Activated B cell treated with CpG ODN at 0.5 μM for 24 hours (primary cell): ENCODE measurements around the gene SEPHS2. TPM values are rescaled to one million over a fixed set of nuclear protein-coding genes. Genes with fewer than 3 reads are reported as not detected.
A peak's percentile ranks its signal among the peaks of the same experiment; 100 is the strongest.
"Not testable (repeated sequence)": the region's sequence is repeated elsewhere in the genome, so short reads cannot be mapped to it uniquely, and the experiment has no call there.

Source experiments
- ATAC-seq: fragments of 200-7000 bp; cut with Tn5 transposase; one replicate; pipeline ENCODE4 v1.10.0; 2021; ENCODE audit warnings: low read depth, mild to moderate bottlenecking, moderate library complexity
- CTCF ChIA-PET: fragments of 350-600 bp; sonication (Branson Sonifier 250); formaldehyde crosslinking; loops from one replicate; lab custom pipeline; 2021; ENCODE audit warnings: antibody characterized with exemption; lab: Charles Lee
- POLR2A ChIA-PET: fragments of 350-600 bp; sonication (Branson Sonifier 250); formaldehyde crosslinking; loops from one replicate; lab custom pipeline; 2021; ENCODE audit warnings: antibody characterized with exemption; lab: Charles Lee
- DNase-seq: peaks from one replicate; pipeline ENCODE4 v3.0.0; 2022
- H3K27ac Mint-ChIP-seq: one replicate; pipeline ENCODE4 v1.8.0; 2020; ENCODE audit warnings: mixed read lengths
- H3K27me3 Mint-ChIP-seq: one replicate; pipeline ENCODE4 v1.8.0; 2021; ENCODE audit warnings: mixed read lengths
- H3K36me3 Mint-ChIP-seq: one replicate; pipeline ENCODE4 v1.8.0; 2021; ENCODE audit warnings: low read depth, mixed read lengths
- H3K4me1 Mint-ChIP-seq: one replicate; pipeline ENCODE4 v1.8.0; 2021; ENCODE audit warnings: mixed read lengths
- H3K4me3 Mint-ChIP-seq: one replicate; pipeline ENCODE4 v1.8.0; 2020; ENCODE audit warnings: mild to moderate bottlenecking, mixed read lengths
- H3K9me3 Mint-ChIP-seq: one replicate; pipeline ENCODE4 v1.8.0; 2020; ENCODE audit warnings: mixed read lengths
- CTCF ChIP-seq: fragments of 200-600 bp; IDR thresholded peaks from one replicate; pipeline ENCODE4 v1.8.0; 2022; ENCODE audit warnings: antibody characterized with exemption, mild to moderate bottlenecking
- intact Hi-C: fragments of 100-400 bp; cut with micrococcal nuclease; formaldehyde crosslinking; loops from one replicate; pipeline ENCODE4 v1.15.1; 2024
- total RNA-seq: library from RNA; stranded (reverse); gene quantifications from 2 replicates; pipeline ENCODE4 v1.2.3, GENCODE V29; 2022

The SEPHS2 gene
- total RNA-seq, 1 donor from 2014 or later: 80.0 TPM

GRCh38 chr16:30398661-30399434 is 46.8 kb downstream of the SEPHS2 start:
- no peak for TF ChIP-seq CTCF
- Mint-ChIP-seq H3K4me1 (peaks cover 42% of the 10 kb centered on the region), H3K4me3 (no peak overlapping the region), H3K36me3 (peaks cover 27% of the 10 kb centered on the region), H3K27ac (no peak overlapping the region), H3K27me3 (peaks cover 4% of the 10 kb centered on the region), H3K9me3 (no peaks in the 10 kb centered on the region)
- intact Hi-C loops: no loop called here
- ChIA-PET POLR2A (interaction anchor here (0.6 to 3.3 kb wide), 4 partner anchors 8 to 16 kb away, joined by 3 to 17 read pairs (median 8); partner anchors contain the start of genes SEPTIN1 and ZNF771), CTCF (interaction anchor here (0.6 kb wide), 1 partner anchor 16 kb away, joined by 3 read pairs; the partner anchor contains the start of gene SEPTIN1)
- DNase-seq: no peak
- ATAC-seq: no peak

GRCh38 chr16:30397776-30398660 is 47.7 kb downstream of the SEPHS2 start:
- Mint-ChIP-seq H3K4me1 (peaks cover 42% of the 10 kb centered on the region), H3K27me3 (peaks cover 4% of the 10 kb centered on the region), H3K9me3 (no peaks in the 10 kb centered on the region), H3K4me3 (no peak overlapping the region), H3K36me3 (peaks cover 27% of the 10 kb centered on the region), H3K27ac (no peak overlapping the region)
- ATAC-seq (no peak), DNase-seq (no peak)
- ChIA-PET POLR2A (interaction anchor here (0.5 to 3.3 kb wide), 4 partner anchors 9 to 303 kb away, joined by 4 to 17 read pairs (median 8); partner anchors contain the start of genes SEPTIN1 and ZNF771), CTCF (interaction anchor here (1.5 to 1.7 kb wide), 2 partner anchors 9 to 11 kb away, joined by 4 to 5 read pairs; partner anchors contain the start of gene ZNF771)
- TF ChIP-seq CTCF: no peak
- intact Hi-C loops: no loop called here

GRCh38 chr16:30397056-30397455 is 48.6 kb downstream of the SEPHS2 start:
- CTCF ChIA-PET: interaction anchor here (1.4 to 1.7 kb wide), 3 partner anchors 10 to 21 kb away, joined by 4 to 5 read pairs (median 5); partner anchors contain the start of gene ZNF771

GRCh38 chr16:30396627-30397026 is 49.0 kb downstream of the SEPHS2 start:
- intact Hi-C loops, ATAC-seq, H3K9me3 Mint-ChIP-seq: not testable (repeated sequence)

More at GRCh38 chr16:30397056-30397455, 48.6 kb downstream of the SEPHS2 start:
- no peak for ATAC-seq
- Mint-ChIP-seq H3K27me3 (peaks cover 4% of the 10 kb centered on the region), H3K27ac (no peak overlapping the region), H3K4me1 (peaks cover 42% of the 10 kb centered on the region), H3K9me3 (no peaks in the 10 kb centered on the region), H3K36me3 (peaks cover 27% of the 10 kb centered on the region), H3K4me3 (peak overlapping the region; percentile 38)
- no peak for DNase-seq
- no peak for TF ChIP-seq CTCF
- POLR2A ChIA-PET: interaction anchor here (1.1 to 2.6 kb wide), 5 partner anchors 9 to 214 kb away, joined by 5 to 33 read pairs (median 10); partner anchors contain the start of genes CD2BP2, CORO1A and ZNF771
- intact Hi-C loops: no loop called here

More at GRCh38 chr16:30396627-30397026, 49.0 kb downstream of the SEPHS2 start:
- peaks cover 27% of the 10 kb centered on the region for H3K36me3 Mint-ChIP-seq
- ChIA-PET CTCF (interaction anchor here (1.4 to 1.9 kb wide), 3 partner anchors 10 to 21 kb away, joined by 5 to 14 read pairs (median 5); partner anchors contain the start of gene ZNF771), POLR2A (interaction anchor here (1.1 to 3.2 kb wide), 8 partner anchors 10 to 213 kb away, joined by 5 to 56 read pairs (median 14); partner anchors contain the start of genes CD2BP2, CORO1A, SEPTIN1 and TBC1D10B)
- peaks cover 40% of the 10 kb centered on the region for H3K4me1 Mint-ChIP-seq
- not testable (repeated sequence) for H3K27me3 Mint-ChIP-seq, H3K27ac Mint-ChIP-seq, DNase-seq
- peak overlapping the region; percentile 80 for H3K4me3 Mint-ChIP-seq
